T-helper 17 cell (primary cell): ENCODE data around the gene ADAMTSL2. TPM values are rescaled to one million over a fixed set of nuclear protein-coding genes. Genes with fewer than 3 reads are reported as not detected.

Experiments
- ATAC-seq: fragments of 150-1000 bp; cut with Tn5 transposase; 2 replicates; pipeline ENCODE4 v1.10.0; 2021; ENCODE audit warnings: mild to moderate bottlenecking, moderate library complexity
- DNase-seq, 3 donors: peaks; one replicate each; pipeline versions ENCODE4 v3.0.0 to v3.0.0-alpha.2; 2020 to 2021
- H3K9me3 ChIP-seq: one replicate; pipeline ENCODE4 v1.7.0; 2013; ENCODE audit warnings: low read length, mild to moderate bottlenecking; ENCODE audit not compliant: control insufficient read depth, poor library complexity, severe bottlenecking
- H3K27ac Mint-ChIP-seq: one replicate; pipeline ENCODE4 v1.8.0; 2022; ENCODE audit warnings: mild to moderate bottlenecking, moderate library complexity, mixed read lengths
- H3K27me3 Mint-ChIP-seq: one replicate; pipeline ENCODE4 v1.8.0; 2022; ENCODE audit warnings: mixed read lengths
- H3K36me3 Mint-ChIP-seq: one replicate; pipeline ENCODE4 v1.8.0; 2022; ENCODE audit warnings: low read depth, mixed read lengths
- H3K4me1 Mint-ChIP-seq: one replicate; pipeline ENCODE4 v1.8.0; 2022; ENCODE audit warnings: mild to moderate bottlenecking, mixed read lengths
- H3K4me3 Mint-ChIP-seq: one replicate; pipeline ENCODE4 v1.8.0; 2022; ENCODE audit warnings: mild to moderate bottlenecking, moderate library complexity, mixed read lengths
- total RNA-seq, 4 donors: library from RNA in 2 of 4; stranded (reverse) in 2 of 4; gene quantifications; one replicate each; pipeline ENCODE4 v1.2.3 and lab custom pipeline; 2022 to 2026

The ADAMTSL2 gene
- total RNA-seq, 2 donors from 2014 or later: not detected

GRCh38 chr9:133576031-133576874 lies 41.7 kb downstream of the ADAMTSL2 start:
- Mint-ChIP-seq H3K27me3 (peaks cover 46% of the 10 kb centered on the region), H3K4me1 (peaks cover 4% of the 10 kb centered on the region), H3K27ac (no peak overlapping the region), H3K36me3 (peaks cover 7% of the 10 kb centered on the region), H3K4me3 (no peak overlapping the region)
- ATAC-seq (no peak), DNase-seq (no peak)
- H3K9me3 ChIP-seq: no peaks in the 10 kb centered on the region

- H3K36me3 Mint-ChIP-seq: peaks cover 7% of the 10 kb centered on the region
- DNase-seq (no peak), ATAC-seq (no peak)
- peaks cover 54% of the 10 kb centered on the region for H3K27me3 Mint-ChIP-seq
- H3K4me1 Mint-ChIP-seq: peaks cover 4% of the 10 kb centered on the region
- no peak overlapping the region for H3K4me3 Mint-ChIP-seq
- no peak overlapping the region for H3K27ac Mint-ChIP-seq
- no peaks in the 10 kb centered on the region for H3K9me3 ChIP-seq
Measured at GRCh38 chr9:133576875-133577736, 42.6 kb downstream of the ADAMTSL2 start.

- H3K4me3 Mint-ChIP-seq: no peak overlapping the region
- H3K4me1 Mint-ChIP-seq: peaks cover 4% of the 10 kb centered on the region
- H3K9me3 ChIP-seq: no peaks in the 10 kb centered on the region
- no peak overlapping the region for H3K27ac Mint-ChIP-seq
- H3K36me3 Mint-ChIP-seq: peaks cover 7% of the 10 kb centered on the region
- ATAC-seq (no peak), DNase-seq (no peak)
- peaks cover 59% of the 10 kb centered on the region for H3K27me3 Mint-ChIP-seq
Measured at GRCh38 chr9:133577737-133578112, 43.2 kb downstream of the ADAMTSL2 start.

- Mint-ChIP-seq H3K27me3 (peaks cover 56% of the 10 kb centered on the region), H3K4me1 (peaks cover 4% of the 10 kb centered on the region)
Measured at GRCh38 chr9:133578524-133579441, 44.3 kb downstream of the ADAMTSL2 start.

GRCh38 chr9:133579601-133580418 lies 45.3 kb downstream of the ADAMTSL2 start:
- Mint-ChIP-seq H3K27me3 (peaks cover 66% of the 10 kb centered on the region), H3K4me1 (peaks cover 4% of the 10 kb centered on the region), H3K4me3 (no peak overlapping the region), H3K27ac (no peak overlapping the region), H3K36me3 (peaks cover 7% of the 10 kb centered on the region)
- ATAC-seq (no peak), DNase-seq (no peak)
- no peaks in the 10 kb centered on the region for H3K9me3 ChIP-seq

More at GRCh38 chr9:133578524-133579441, 44.3 kb downstream of the ADAMTSL2 start:
- DNase-seq (no peak), ATAC-seq (no peak)
- Mint-ChIP-seq H3K4me3 (no peak overlapping the region), H3K27ac (no peak overlapping the region), H3K36me3 (peaks cover 7% of the 10 kb centered on the region)
- no peaks in the 10 kb centered on the region for H3K9me3 ChIP-seq

DNA sequence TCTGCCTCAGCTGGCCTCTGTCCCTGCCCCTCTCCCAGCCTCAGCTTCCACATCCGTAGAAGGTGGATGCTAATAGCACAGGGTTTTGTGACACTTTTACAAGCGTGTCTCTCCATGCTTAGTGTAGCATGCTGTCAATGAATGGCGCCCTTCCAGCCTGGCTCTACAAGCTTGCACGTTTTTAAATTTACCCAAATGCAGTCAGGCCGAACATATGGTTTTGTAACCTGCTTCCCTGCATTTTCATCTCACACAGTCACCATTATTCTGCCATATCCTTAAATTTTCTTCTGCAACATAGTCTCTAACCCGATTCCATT lies 45.9 kb downstream of the ADAMTSL2 start:
- no peaks in the 10 kb centered on the region for H3K9me3 ChIP-seq
- no peak overlapping the region for H3K27ac Mint-ChIP-seq
- peaks cover 7% of the 10 kb centered on the region for H3K36me3 Mint-ChIP-seq
- no peak for ATAC-seq
- peaks cover 69% of the 10 kb centered on the region for H3K27me3 Mint-ChIP-seq
- peaks cover 4% of the 10 kb centered on the region for H3K4me1 Mint-ChIP-seq
- no peak for DNase-seq
- H3K4me3 Mint-ChIP-seq: no peak overlapping the region

GRCh38 chr9:133581011-133581410 lies 46.5 kb downstream of the ADAMTSL2 start:
- Mint-ChIP-seq H3K4me1 (peaks cover 4% of the 10 kb centered on the region), H3K27ac (no peak overlapping the region), H3K27me3 (peaks cover 69% of the 10 kb centered on the region), H3K4me3 (no peak overlapping the region), H3K36me3 (peaks cover 7% of the 10 kb centered on the region)
- no peak for ATAC-seq
- no peak for DNase-seq
- H3K9me3 ChIP-seq: no peaks in the 10 kb centered on the region

DNA sequence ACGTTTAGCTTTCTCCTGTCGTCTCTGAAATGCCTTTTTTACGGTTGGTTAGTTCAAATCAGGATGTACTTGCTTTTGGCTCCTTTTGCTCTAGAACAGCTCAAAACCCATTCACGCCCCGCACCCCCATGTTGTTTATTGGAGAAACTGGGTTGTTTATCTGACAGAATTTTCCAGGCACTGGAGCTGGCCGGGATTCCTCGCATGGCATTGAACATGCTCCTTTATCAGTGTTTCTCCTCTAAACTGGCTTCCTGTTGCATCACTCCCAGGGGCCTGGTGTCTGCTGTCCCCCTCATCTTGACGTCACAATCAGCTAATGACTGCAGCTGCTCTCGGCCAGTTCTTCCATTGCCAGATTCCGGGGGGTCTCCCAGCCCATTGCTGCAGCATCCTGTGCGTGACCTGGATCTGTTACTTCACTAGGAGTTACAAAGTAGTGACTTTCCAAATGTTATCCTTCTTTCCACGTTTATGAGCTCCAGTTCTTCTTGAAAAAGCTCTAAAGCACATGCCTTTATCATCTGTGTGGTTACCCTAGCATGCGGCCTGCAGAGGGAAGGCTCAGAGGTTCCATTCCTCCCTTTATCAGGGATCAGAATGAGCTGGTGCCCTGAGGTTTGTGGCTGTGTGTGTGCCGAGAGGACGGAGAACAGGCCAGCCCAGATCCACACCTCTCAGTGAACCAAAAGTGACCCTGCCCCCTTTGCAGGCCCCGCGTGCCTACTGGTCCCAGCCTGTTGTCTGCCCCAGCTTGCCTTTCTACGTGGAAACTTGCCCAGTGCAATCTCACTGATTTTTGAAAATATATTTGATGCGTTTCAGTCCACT lies 47.2 kb downstream of the ADAMTSL2 start:
- H3K4me3 Mint-ChIP-seq: no peak overlapping the region
- H3K9me3 ChIP-seq: no peaks in the 10 kb centered on the region
- peaks cover 2% of the 10 kb centered on the region for H3K4me1 Mint-ChIP-seq
- ATAC-seq (no peak), DNase-seq (no peak)
- peaks cover 3% of the 10 kb centered on the region for H3K36me3 Mint-ChIP-seq
- peaks cover 65% of the 10 kb centered on the region for H3K27me3 Mint-ChIP-seq
- no peak overlapping the region for H3K27ac Mint-ChIP-seq

- no peaks in the 10 kb centered on the region for H3K9me3 ChIP-seq
- ATAC-seq: no peak
- Mint-ChIP-seq H3K27ac (no peak overlapping the region), H3K4me1 (no peaks in the 10 kb centered on the region), H3K36me3 (no peaks in the 10 kb centered on the region), H3K27me3 (peaks cover 58% of the 10 kb centered on the region), H3K4me3 (no peak overlapping the region)
- DNase-seq: no peak
Measured at GRCh38 chr9:133582501-133583045, 48.1 kb downstream of the ADAMTSL2 start.

DNA sequence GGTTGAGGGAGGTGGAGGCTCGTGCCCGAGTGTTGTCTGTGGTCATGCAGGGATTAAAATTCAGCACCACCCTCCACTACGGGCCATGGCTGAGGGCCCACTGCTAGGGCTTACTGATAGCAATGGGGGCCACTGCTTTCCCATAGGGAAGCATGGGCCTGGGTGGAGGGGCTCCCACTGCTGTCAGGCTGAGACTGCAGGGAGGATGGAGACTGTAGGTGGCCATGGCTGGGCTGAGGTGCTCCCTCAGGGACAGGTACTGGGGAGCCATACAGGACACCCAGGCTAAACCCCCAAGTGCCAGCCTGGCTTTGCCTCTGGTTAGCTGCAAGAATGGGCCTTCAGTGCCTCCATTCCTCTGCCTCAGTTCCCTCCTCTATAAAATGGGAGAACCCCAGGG lies 48.6 kb downstream of the ADAMTSL2 start:
- H3K36me3 Mint-ChIP-seq: no peaks in the 10 kb centered on the region
- no peaks in the 10 kb centered on the region for H3K9me3 ChIP-seq
- no peaks in the 10 kb centered on the region for H3K4me1 Mint-ChIP-seq
- ATAC-seq (no peak), DNase-seq (no peak)
- peaks cover 53% of the 10 kb centered on the region for H3K27me3 Mint-ChIP-seq
- no peak overlapping the region for H3K4me3 Mint-ChIP-seq
- no peak overlapping the region for H3K27ac Mint-ChIP-seq

- Mint-ChIP-seq H3K36me3 (no peaks in the 10 kb centered on the region), H3K27ac (no peak overlapping the region), H3K27me3 (peaks cover 48% of the 10 kb centered on the region), H3K4me1 (no peaks in the 10 kb centered on the region), H3K4me3 (no peak overlapping the region)
- ATAC-seq (no peak), DNase-seq (no peak)
- no peaks in the 10 kb centered on the region for H3K9me3 ChIP-seq
Measured at GRCh38 chr9:133583586-133583985, 49.1 kb downstream of the ADAMTSL2 start.
